H9 (cell line): ENCODE data around the gene ZBTB47. TPM values are rescaled to one million over a fixed set of nuclear protein-coding genes. Genes with fewer than 3 reads are reported as not detected.

Experiments
- DNase-seq: peaks from one replicate; pipeline ENCODE4 v3.0.0-alpha.2; 2017
- H2AFZ ChIP-seq: one replicate; pipeline ENCODE4 v1.6.1; 2013; ENCODE audit warnings: mild to moderate bottlenecking, low read length, control low read depth, moderate library complexity
- H2AK5ac ChIP-seq: 2 replicates; pipeline ENCODE4 v1.6.1; 2013; ENCODE audit warnings: low read length, control low read depth, mixed read lengths; ENCODE audit not compliant: insufficient read length
- H2BK120ac ChIP-seq: one replicate; pipeline ENCODE4 v1.6.1; 2013; ENCODE audit warnings: low read depth, mild to moderate bottlenecking, low read length, control low read depth, inconsistent platforms; ENCODE audit not compliant: poor library complexity, severe bottlenecking
- H2BK12ac ChIP-seq: 2 replicates; pipeline ENCODE4 v1.6.1; 2013; ENCODE audit warnings: low read length, control low read depth, mixed read lengths, low read depth; ENCODE audit not compliant: insufficient read length
- H2BK15ac ChIP-seq: 2 replicates; pipeline ENCODE4 v1.6.1; 2013; ENCODE audit warnings: low read depth, low read length, control low read depth
- H2BK20ac ChIP-seq: one replicate; pipeline ENCODE4 v1.6.1; 2013; ENCODE audit warnings: low read depth, mild to moderate bottlenecking, low read length, control low read depth, inconsistent platforms; ENCODE audit not compliant: poor library complexity, severe bottlenecking
- H2BK5ac ChIP-seq: 2 replicates; pipeline ENCODE4 v1.6.1; 2013; ENCODE audit warnings: low read length, control low read depth, mixed read lengths; ENCODE audit not compliant: insufficient read length
- H3K14ac ChIP-seq: 2 replicates; pipeline ENCODE4 v1.6.1; 2013; ENCODE audit warnings: low read length, control low read depth; ENCODE audit not compliant: insufficient read depth
- H3K18ac ChIP-seq: 2 replicates; pipeline ENCODE4 v1.6.1; 2013; ENCODE audit warnings: low read depth, mild to moderate bottlenecking, mixed read lengths, low read length, control low read depth; ENCODE audit not compliant: insufficient read length
- H3K23ac ChIP-seq: 2 replicates; pipeline ENCODE4 v1.6.1; 2013; ENCODE audit warnings: low read length, control low read depth, mixed read lengths, low read depth; ENCODE audit not compliant: insufficient read length
- H3K23me2 ChIP-seq: 2 replicates; pipeline ENCODE4 v1.6.1; 2013; ENCODE audit warnings: low read depth, mild to moderate bottlenecking, mixed read lengths, low read length, control low read depth; ENCODE audit not compliant: insufficient read length, poor library complexity, severe bottlenecking
- H3K27ac ChIP-seq: 2 replicates; pipeline ENCODE4 v1.5.1; 2013; ENCODE audit warnings: low read length, control low read depth, mixed read lengths, low read depth; ENCODE audit not compliant: insufficient read length
- H3K27me3 ChIP-seq: 2 replicates; pipeline ENCODE4 v1.6.1; 2013; ENCODE audit warnings: low read length, control low read depth, inconsistent platforms; ENCODE audit not compliant: insufficient read depth
- H3K4ac ChIP-seq: 2 replicates; pipeline ENCODE4 v1.6.1; 2013; ENCODE audit warnings: low read depth, mild to moderate bottlenecking, control low read depth, inconsistent platforms, low read length, moderate library complexity
- H3K4me1 ChIP-seq: 2 replicates; pipeline ENCODE4 v1.6.1; 2013; ENCODE audit warnings: low read length, control low read depth, inconsistent platforms; ENCODE audit not compliant: insufficient read depth
- H3K4me2 ChIP-seq: 2 replicates; pipeline ENCODE4 v1.6.1; 2013; ENCODE audit warnings: low read length, control low read depth, mixed read lengths; ENCODE audit not compliant: insufficient read length, insufficient read depth
- H3K56ac ChIP-seq: 2 replicates; pipeline ENCODE4 v1.6.1; 2013; ENCODE audit warnings: low read depth, mild to moderate bottlenecking, mixed read lengths, low read length, control low read depth; ENCODE audit not compliant: insufficient read length
- H3K79me1 ChIP-seq: 2 replicates; pipeline ENCODE4 v1.6.1; 2013; ENCODE audit warnings: low read depth, mild to moderate bottlenecking, moderate library complexity, low read length, control low read depth, inconsistent platforms; ENCODE audit not compliant: insufficient read depth, poor library complexity, severe bottlenecking
- H3K79me2 ChIP-seq: 2 replicates; pipeline ENCODE4 v1.6.1; 2013; ENCODE audit warnings: low read length, control low read depth, inconsistent platforms; ENCODE audit not compliant: insufficient read depth
- H3K9ac ChIP-seq: 2 replicates; pipeline ENCODE4 v1.6.1; 2013; ENCODE audit warnings: low read length, control low read depth, mixed read lengths; ENCODE audit not compliant: insufficient read length; ENCODE audit errors: extremely low read depth
- H3K9me3 ChIP-seq: one replicate; pipeline ENCODE4 v1.6.1; 2013; ENCODE audit warnings: low read depth, low read length, inconsistent platforms; ENCODE audit not compliant: control insufficient read depth
- H3T11ph ChIP-seq: one replicate; pipeline ENCODE4 v1.6.1; 2013; ENCODE audit warnings: mild to moderate bottlenecking, low read length, control low read depth, inconsistent platforms
- H4K20me1 ChIP-seq: one replicate; pipeline ENCODE4 v1.6.1; 2013; ENCODE audit not compliant: control insufficient read depth, insufficient read length, insufficient read depth
- H4K5ac ChIP-seq: 2 replicates; pipeline ENCODE4 v1.6.1; 2013; ENCODE audit warnings: low read depth, mild to moderate bottlenecking, mixed read lengths, low read length, control low read depth; ENCODE audit not compliant: insufficient read length
- H4K8ac ChIP-seq: replicated peaks from 2 replicates; pipeline ENCODE4 v1.6.1; 2013; ENCODE audit warnings: low read length, control low read depth, mixed read lengths, low read depth; ENCODE audit not compliant: insufficient read length
- H4K91ac ChIP-seq: 2 replicates; pipeline ENCODE4 v1.6.1; 2013; ENCODE audit warnings: low read depth, mild to moderate bottlenecking, moderate library complexity, mixed read lengths, low read length, control low read depth; ENCODE audit not compliant: insufficient read length
- H3K27ac Mint-ChIP-seq, 3 experiments: 2 replicates in 2 of 3; 3 replicates in 1 of 3; pipeline ENCODE4 v1.8.0; 2020 to 2021; ENCODE audit warnings: mixed read lengths in 3 of 3, mild to moderate bottlenecking in 1 of 3, moderate library complexity in 1 of 3
- H3K27me3 Mint-ChIP-seq: 2 replicates; pipeline ENCODE4 v1.8.0; 2021; ENCODE audit warnings: low read depth, mild to moderate bottlenecking, moderate library complexity, mixed read lengths
- H3K36me3 Mint-ChIP-seq, 3 experiments: 2 replicates in 2 of 3; 3 replicates in 1 of 3; pipeline ENCODE4 v1.8.0; 2020 to 2021; ENCODE audit warnings: low read depth in 3 of 3, mixed read lengths in 3 of 3; ENCODE audit not compliant: insufficient read depth in 1 of 3
- H3K4me1 Mint-ChIP-seq, 2 experiments: 2 replicates each; pipeline ENCODE4 v1.8.0; 2020; ENCODE audit warnings: mixed read lengths in 2 of 2
- H3K4me3 Mint-ChIP-seq, 2 experiments: 2 replicates in 1 of 2; 3 replicates in 1 of 2; pipeline ENCODE4 v1.8.0; 2020 to 2021; ENCODE audit warnings: mild to moderate bottlenecking in 2 of 2, mixed read lengths in 2 of 2, moderate library complexity in 1 of 2
- H3K9me3 Mint-ChIP-seq, 2 experiments: 2 replicates in 1 of 2; 3 replicates in 1 of 2; pipeline ENCODE4 v1.8.0; 2020; ENCODE audit warnings: mild to moderate bottlenecking in 2 of 2, mixed read lengths in 2 of 2, moderate library complexity in 1 of 2
- CTCF ChIP-seq: fragments of 200-600 bp; sonication (generic); conservative IDR thresholded peaks from 3 replicates; pipeline ENCODE4 v1.8.0; 2021; ENCODE audit warnings: antibody characterized with exemption, mild to moderate bottlenecking
- WGBS: extraction: QIAGEN DNeasy Blood & Tissue Kit; methylation state at CpG from one replicate; pipeline ENCODE4 v1.1.7; 2013; ENCODE audit warnings: missing lambda C conversion rate, low lambda C conversion rate, mixed read lengths; ENCODE audit not compliant: insufficient read length; ENCODE audit errors: extremely low coverage; 5-methylcytosine and 5-hydroxymethylcytosine counted together
- total RNA-seq: library from RNA; stranded (reverse); gene quantifications from 2 replicates; pipeline ENCODE4 v1.2.1, GENCODE V29; 2021

The ZBTB47 gene
- total RNA-seq, 1 experiment from 2014 or later, result 3.6 TPM

GRCh38 chr3:42661593-42662022 lies 8.1 kb downstream of the ZBTB47 start:
- no peak overlapping the region for H2AK5ac ChIP-seq
- H3K23me2 ChIP-seq, result no peaks in the 10 kb centered on the region
- H2BK15ac ChIP-seq, result no peak overlapping the region
- no peak overlapping the region for H2BK120ac ChIP-seq
- no peaks in the 10 kb centered on the region for H3K27me3 ChIP-seq
- H3K4me3 Mint-ChIP-seq, result no peak overlapping the region
- H3K14ac ChIP-seq, result no peak overlapping the region
- no peak overlapping the region for H2BK12ac ChIP-seq
- no peak overlapping the region for H3K27ac ChIP-seq
- H4K20me1 ChIP-seq, result no peaks in the 10 kb centered on the region
- no peak overlapping the region for H3K4ac ChIP-seq
- no peak overlapping the region for H3K9ac ChIP-seq
- H3K23ac ChIP-seq, result no peak overlapping the region
- WGBS, result no CpG with 5 or more reads among the region's 5 CpGs
- no peaks in the 10 kb centered on the region for H3K9me3 ChIP-seq
- H3K79me1 ChIP-seq, result no peaks in the 10 kb centered on the region
- H3K36me3 Mint-ChIP-seq, result peaks cover 3 to 21% (median 8%) of the 10 kb centered on the region in 3 experiments; a peak in 6 of 7 replicates
- no peak for TF ChIP-seq CTCF
- DNase-seq, result no peak
- H3T11ph ChIP-seq, result no peak overlapping the region
- H4K5ac ChIP-seq, result no peak overlapping the region
- H3K4me2 ChIP-seq, result no peak overlapping the region
- no peak overlapping the region for H4K8ac ChIP-seq
- H3K27ac Mint-ChIP-seq, result no peak overlapping the region
- peaks cover 2 to 7% of the 10 kb centered on the region in 2 experiments; a peak in 1 of 4 replicates for H3K4me1 Mint-ChIP-seq
- no peaks in the 10 kb centered on the region for H3K79me2 ChIP-seq
- no peak overlapping the region for H2BK5ac ChIP-seq
- H3K18ac ChIP-seq, result no peak overlapping the region
- H2AFZ ChIP-seq, result no peak overlapping the region
- no peak overlapping the region for H3K56ac ChIP-seq
- H3K27me3 Mint-ChIP-seq, result no peaks in the 10 kb centered on the region
- H3K4me1 ChIP-seq, result no peaks in the 10 kb centered on the region
- H4K91ac ChIP-seq, result no peak overlapping the region
- H2BK20ac ChIP-seq, result no peak overlapping the region
- no peaks in the 10 kb centered on the region for H3K9me3 Mint-ChIP-seq
